Measurements from ENCODE around the gene RHOBTB1.
"Not testable (repeated sequence)": the region's sequence is repeated elsewhere in the genome, so short reads cannot be mapped to it uniquely, and the experiment has no call there.

Gene RHOBTB1

GRCh38 chr10:60862517-60862916 is 81.5 kb downstream of the RHOBTB1 start:
- DNase-seq: no peak

- DNase-seq: no peak
These were observed 87.6 kb downstream of the RHOBTB1 start for GRCh38 chr10:60856405-60856804.

DNA sequence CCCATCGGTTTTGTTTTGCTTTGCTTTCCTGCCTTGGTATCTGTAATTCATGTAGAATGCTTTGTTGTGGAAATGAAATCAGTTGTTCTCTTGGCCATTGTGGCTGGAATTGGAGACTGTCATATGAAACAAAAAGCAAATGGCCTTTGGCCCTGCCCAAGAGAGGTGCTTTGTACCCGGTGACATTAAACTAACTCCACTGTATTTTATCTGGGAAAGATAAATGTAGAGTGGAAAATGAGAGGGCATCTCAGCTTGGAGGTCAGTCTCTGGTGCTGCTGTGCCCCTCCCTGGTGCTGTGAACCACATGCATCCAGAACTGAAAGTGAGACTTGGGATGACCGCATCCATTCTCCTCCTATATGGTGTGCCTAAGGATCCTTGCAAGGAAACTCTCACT is 90.3 kb downstream of the RHOBTB1 start:
- no peak for DNase-seq

GRCh38 chr10:60853107-60853506 is 90.9 kb downstream of the RHOBTB1 start:
- no peak for DNase-seq

GRCh38 chr10:60849740-60850139 is 94.2 kb downstream of the RHOBTB1 start:
- DNase-seq: no peak

- DNase-seq: no peak
These were observed 94.8 kb downstream of the RHOBTB1 start for GRCh38 chr10:60849217-60849616.

- no peak for DNase-seq
These were observed 95.3 kb downstream of the RHOBTB1 start for GRCh38 chr10:60848680-60849079.

GRCh38 chr10:60848126-60848525 is 95.9 kb downstream of the RHOBTB1 start:
- DNase-seq: peak; percentile 73

DNA sequence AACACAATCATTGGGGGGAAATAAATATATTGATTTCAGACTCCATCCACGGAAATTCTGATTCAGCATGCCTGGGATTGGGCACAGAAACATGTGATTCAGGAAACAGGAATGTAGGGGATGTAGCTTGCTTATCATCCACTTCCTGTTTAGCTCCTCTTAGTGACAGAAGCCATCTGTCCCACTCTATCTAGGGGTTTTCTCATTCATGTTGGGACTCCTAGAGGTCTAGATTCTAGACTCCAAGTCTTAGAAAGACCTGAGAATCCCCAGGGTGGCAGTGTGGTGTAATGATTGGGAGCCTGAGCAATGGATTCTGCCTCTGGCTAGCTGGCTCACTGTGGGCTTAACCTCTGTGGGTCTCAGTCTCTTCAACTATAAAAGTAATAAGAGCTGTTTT is 97.8 kb downstream of the RHOBTB1 start:
- peak; percentile 84 for DNase-seq

GRCh38 chr10:60845038-60845437 is 98.9 kb downstream of the RHOBTB1 start:
- DNase-seq: no peak

DNA sequence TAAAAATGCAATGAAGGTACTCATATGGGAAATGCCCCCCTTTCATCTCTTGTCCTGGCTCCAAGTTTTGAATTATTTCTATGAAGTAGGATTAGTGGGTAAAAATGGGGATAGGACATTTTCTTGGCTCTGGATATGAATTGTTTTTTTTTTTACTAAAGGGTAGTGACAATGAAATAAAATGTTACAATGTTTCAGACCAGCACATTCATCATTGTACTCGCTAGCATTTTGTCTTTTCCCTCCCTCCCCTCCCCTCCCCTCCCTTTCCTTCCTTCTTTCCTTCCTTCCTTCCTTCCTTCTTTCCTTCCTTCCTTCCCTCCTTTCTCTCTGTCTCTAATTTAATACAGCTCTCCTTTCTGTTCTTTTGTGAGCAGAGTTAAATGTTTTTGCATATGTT is 101.3 kb downstream of the RHOBTB1 start:
- DNase-seq: no peak

DNA sequence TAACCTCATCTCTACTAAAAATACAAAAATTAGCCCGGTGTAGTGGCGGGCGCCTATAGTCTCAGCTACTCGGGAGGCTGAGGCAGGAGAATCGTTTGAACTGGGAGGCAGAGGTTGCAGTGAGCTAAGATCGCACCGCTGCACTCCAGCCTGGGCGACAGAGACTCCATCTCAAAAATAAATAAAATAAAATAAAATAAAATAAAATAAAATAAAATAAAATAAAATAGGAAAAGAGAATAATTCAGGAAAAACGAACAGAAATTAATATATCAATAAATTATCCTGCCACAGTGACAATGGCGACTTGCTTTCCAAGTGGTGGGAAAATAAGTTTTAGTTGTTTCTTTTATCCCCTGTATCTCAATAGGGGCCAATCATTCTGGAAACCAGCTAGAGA is 102.8 kb downstream of the RHOBTB1 start:
- not testable (repeated sequence) for DNase-seq

- DNase-seq: no peak
These were observed 108.9 kb downstream of the RHOBTB1 start for GRCh38 chr10:60835049-60835448.

DNA sequence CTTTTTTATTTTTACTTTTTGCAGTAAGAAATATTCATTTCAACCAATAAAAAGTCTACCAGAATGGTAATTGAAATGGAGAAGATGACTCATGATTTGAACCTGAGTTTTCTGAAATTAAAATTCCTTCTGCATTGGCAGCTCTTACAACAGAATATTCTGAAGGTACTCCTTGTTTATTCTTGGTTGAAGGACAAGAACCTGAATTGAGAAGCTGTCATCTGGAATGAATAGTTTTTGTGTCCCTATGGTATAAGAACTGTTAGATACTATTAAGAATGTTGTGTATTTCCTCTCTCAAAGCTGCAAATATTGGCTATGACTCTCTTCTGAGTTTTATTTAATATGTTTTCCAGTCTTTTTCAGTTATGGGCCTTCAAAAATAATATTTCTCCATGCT is 109.6 kb downstream of the RHOBTB1 start:
- no peak for DNase-seq

DNA sequence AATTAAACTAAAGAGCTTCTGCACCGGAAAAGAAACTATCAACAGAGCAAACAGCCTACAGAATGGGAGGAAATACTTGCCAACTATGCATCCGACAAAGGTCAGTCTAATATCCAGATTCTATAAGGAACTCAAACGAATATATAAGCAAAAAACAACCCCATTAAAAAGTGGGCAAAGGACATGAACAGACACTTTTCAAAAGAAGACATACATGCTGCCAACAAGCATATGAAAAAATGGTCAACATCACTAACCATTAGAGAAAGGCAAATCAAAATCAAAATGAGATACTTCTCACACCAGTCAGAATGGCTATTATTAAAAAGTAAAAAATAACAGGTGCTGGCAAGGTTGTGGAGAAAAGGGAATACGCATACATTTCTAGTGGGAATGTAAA is 111.8 kb downstream of the RHOBTB1 start:
- DNase-seq: not testable (repeated sequence)

DNA sequence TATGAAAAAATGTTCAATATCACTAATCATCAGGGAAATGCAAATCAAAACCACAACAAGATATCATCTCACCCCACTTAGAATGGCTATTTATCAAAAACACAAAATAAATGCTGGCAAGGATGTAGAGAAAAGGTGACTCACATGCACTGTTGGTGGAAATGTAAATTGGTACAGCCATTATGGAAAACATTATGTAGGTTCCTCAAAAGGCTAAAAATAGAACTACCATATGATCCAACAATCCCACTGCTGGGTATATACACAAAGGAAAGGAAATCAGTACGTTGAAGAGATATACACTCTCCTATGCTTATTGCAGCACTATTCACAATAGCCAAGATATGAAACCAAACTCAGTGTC is 115.5 kb downstream of the RHOBTB1 start:
- DNase-seq: no peak

DNA sequence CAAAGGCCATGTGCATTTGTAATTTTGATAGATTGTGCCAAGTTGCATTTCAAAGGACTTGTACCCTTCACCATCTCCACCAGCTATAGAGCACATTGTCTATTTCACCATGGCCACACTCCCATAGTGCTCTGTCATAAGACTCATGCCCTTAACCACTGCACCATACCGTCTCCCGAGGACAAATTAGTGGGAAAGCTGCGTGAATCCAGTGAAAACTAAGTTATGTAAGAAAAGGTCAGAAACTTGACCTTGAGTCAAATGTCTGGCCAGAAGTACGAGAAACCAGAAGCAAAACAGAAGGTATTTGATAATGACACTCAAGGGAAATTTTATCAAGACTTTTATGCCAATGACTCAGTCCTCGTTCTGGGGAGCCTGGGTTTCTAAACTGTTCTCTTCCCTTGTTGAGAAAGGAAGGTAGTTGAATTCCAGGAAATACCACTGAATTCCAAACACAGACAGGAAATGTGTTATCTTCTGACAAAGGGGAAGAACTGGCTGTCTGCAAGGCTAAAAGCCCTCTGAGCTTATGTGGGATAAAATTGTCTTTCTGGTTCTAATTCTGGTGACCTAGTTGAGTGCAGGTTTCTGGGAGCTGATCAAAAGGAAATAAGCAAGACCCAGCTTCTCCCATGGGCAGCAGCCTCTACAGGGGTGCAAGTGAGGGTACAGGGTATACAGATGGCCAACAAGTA is 116.0 kb downstream of the RHOBTB1 start:
- DNase-seq: peak; percentile 69

GRCh38 chr10:60825520-60825919 is 118.5 kb downstream of the RHOBTB1 start:
- no peak for DNase-seq

- no peak for DNase-seq
These were observed 120.7 kb downstream of the RHOBTB1 start for GRCh38 chr10:60823324-60823723.

- no peak for DNase-seq
These were observed 121.2 kb downstream of the RHOBTB1 start for GRCh38 chr10:60822809-60823208.

DNA sequence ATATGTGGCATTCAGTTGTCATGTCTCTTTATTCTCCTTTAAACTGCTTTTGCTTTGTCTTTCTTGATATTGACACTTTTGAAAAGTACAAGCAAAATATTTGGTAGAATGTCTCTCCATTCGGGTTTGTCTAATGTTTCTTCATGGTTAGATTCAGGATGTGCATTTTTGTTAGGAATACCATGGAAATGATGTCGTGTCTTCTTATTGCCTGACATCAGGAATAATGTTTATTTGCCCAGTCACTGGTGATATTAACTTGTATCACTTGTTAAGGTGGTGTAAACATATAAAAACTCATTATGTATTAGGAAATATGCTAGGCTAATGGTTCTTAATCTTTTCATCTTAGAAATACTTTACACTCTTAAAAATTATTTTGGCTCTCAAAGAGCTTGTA is 122.3 kb downstream of the RHOBTB1 start:
- DNase-seq: no peak

DNA sequence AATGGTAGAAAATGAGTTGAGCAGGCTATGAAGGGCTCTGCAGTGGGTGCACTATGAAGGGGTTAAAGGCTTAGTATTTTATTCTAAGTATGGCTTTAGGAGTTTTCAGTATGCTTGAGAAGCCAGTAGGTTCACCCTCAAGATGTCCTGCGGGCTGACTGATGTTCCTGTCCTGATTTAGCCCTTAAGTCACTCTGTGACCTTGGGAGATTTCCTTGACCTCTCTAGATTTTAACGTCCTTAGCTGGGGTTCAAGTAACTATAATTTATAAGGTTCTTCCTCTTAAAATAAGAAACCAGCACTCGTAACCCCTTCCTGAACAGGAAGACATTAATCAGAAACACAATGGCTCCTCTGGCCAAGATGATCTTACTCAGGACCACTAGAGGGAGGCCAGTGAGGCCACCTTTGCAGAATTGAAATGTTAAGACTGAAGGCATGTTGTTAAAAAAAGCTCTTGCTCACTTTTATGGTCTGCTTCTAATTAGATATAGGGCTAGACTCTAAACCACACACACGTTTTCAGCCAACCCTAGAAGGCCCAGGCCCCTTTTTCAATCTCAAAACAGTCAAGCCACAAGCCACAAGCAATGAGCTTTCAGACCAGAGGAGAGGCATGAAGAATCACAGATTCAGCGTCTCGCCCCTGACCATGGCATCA is 123.8 kb downstream of the RHOBTB1 start:
- DNase-seq: peak; percentile 30
